ENCODE results near the gene RASSF8. TPM values are rescaled to one million over a fixed set of nuclear protein-coding genes. Genes with fewer than 3 reads are reported as not detected.

Gene RASSF8
- total and polyA plus RNA-seq, 2 of the 8 experiments (the other 6 are each of a cell fraction or from before 2014, with no cell fraction given): 6.4 to 46.7 TPM

DNA sequence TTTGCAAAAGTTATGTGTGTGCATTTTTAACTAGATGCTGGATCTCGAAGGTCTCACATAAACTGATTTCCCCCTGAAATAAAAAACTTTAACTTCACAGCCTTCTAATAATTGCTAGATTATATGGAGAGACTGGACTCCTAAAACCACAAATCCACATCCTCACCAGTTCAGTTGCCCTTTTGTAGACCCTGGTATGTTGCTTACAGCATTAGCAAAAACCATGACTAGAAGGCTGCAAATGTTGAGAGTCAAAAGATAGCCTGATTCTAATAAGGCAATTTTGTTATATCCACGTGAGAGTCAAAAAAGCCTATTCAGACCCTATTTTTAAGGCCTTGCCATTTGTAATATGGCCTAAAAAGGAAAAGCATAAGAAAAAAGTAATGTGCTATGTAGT lies 37.4 kb downstream of the RASSF8 start (continued):
- TF ChIP-seq CHD7 (IDR thresholded peaks at IDR 0.05; ENCODE audit: insufficient replicate concordance, low read length) (no peak), TBP (IDR thresholded peaks at IDR 0.05; ENCODE audit: low read depth, low read length) (no peak), CHD1 (IDR thresholded peaks at IDR 0.05; ENCODE audit: low read depth, low read length) (no peak)
